Stomach (tissue), 9 donors: ENCODE results near the gene PRR5L. TPM values are rescaled to one million over a fixed set of nuclear protein-coding genes. Genes with fewer than 3 reads are reported as not detected.

Experiments used
- DNase-seq, 2 donors: peaks; one replicate each; pipeline versions ENCODE4 v3.0.0 to v3.0.0-alpha.2; 2013 to 2019
- H3K27ac ChIP-seq, 5 donors: fragments of 200-600 bp in 4 of 5; sonication (generic) in 4 of 5; one replicate each; pipeline ENCODE4 v1.5.1; 2013 to 2019; ENCODE audit warnings: mild to moderate bottlenecking in 1 of 5, moderate library complexity in 1 of 5
- H3K27me3 ChIP-seq, 3 donors: fragments of 200-600 bp; sonication (generic); one replicate each; pipeline ENCODE4 v1.5.1; 2017 to 2019; ENCODE audit warnings: mixed run types in 1 of 3
- H3K36me3 ChIP-seq, 4 donors: fragments of 200-600 bp; sonication (generic); 1 replicate in 3 of 4; 2 replicates in 1 of 4; pipeline ENCODE4 v1.5.1; 2016 to 2019
- H3K4me1 ChIP-seq, 4 donors: fragments of 200-600 bp; sonication (generic); one replicate each; pipeline ENCODE4 v1.5.1; 2016 to 2019
- H3K4me3 ChIP-seq, 4 donors: fragments of 200-600 bp; sonication (generic) in 3 of 4; one replicate each; pipeline ENCODE4 v1.5.1; 2016 to 2019; ENCODE audit warnings: mild to moderate bottlenecking in 1 of 4
- H3K9me3 ChIP-seq, 4 donors: fragments of 200-600 bp; sonication (generic); one replicate each; pipeline ENCODE4 v1.5.1; 2016 to 2019
- CTCF ChIP-seq, 7 experiments: fragments of 450-650 bp in 4 of 7; fragments of 200-600 bp in 3 of 7; sonication (generic) in 3 of 7; IDR thresholded peaks; one replicate each; pipeline ENCODE4 v1.5.1; 2016 to 2019; ENCODE audit warnings: antibody characterized with exemption in 7 of 7, control low read depth in 2 of 7, mild to moderate bottlenecking in 1 of 7
- EP300 ChIP-seq: sonication (generic); formaldehyde crosslinking; IDR thresholded peaks from one replicate; pipeline ENCODE4 v1.6.1; 2017; ENCODE audit warnings: antibody characterized with exemption
- POLR2A ChIP-seq, 4 donors: fragments of 450-650 bp; IDR thresholded peaks; one replicate each; pipeline ENCODE4 v1.6.1; 2016; ENCODE audit warnings: antibody characterized with exemption in 4 of 4, control low read depth in 2 of 4, mild to moderate bottlenecking in 1 of 4, moderate library complexity in 1 of 4
- POLR2AphosphoS5 ChIP-seq, 3 donors: sonication (generic); formaldehyde crosslinking; IDR thresholded peaks; one replicate each; pipeline ENCODE4 v1.6.1; 2016; ENCODE audit warnings: antibody characterized with exemption in 3 of 3
- WGBS, 5 donors: extraction: QIAGEN DNeasy Blood & Tissue Kit in 3 of 5; methylation state at CpG; one replicate each; pipeline versions ENCODE4 v1.1.5 to v1.1.7; 2013 to 2018; 5-methylcytosine and 5-hydroxymethylcytosine counted together
- intact Hi-C: fragments of 100-400 bp; cut with DNase I; formaldehyde crosslinking; loops from one replicate; pipeline ENCODE4 v1.15.1; 2023; ENCODE audit warnings: low total_unique reads
- polyA plus RNA-seq, 3 donors: library from polyadenylated mRNA; stranded (reverse); fragments of 200-250 nt; gene quantifications; one replicate each; pipeline ENCODE4 v1.2.3, GENCODE V29; 2013
- total RNA-seq, 5 donors: library from RNA; depleted of rRNA; stranded (reverse); fragments of >200 nt; gene quantifications; one replicate each; pipeline versions ENCODE4 v1.1.0 to v1.2.3, GENCODE V29; 2014 to 2016
- donor health status: healthy with polysubstance abuse.
- donor health status: Bipolar disorder and iron deficiency.
- donor health status: healthy.

The PRR5L gene
- total and polyA plus RNA-seq, 8 donors, result 1.4 to 274 (median 2.4) TPM; not detected in 1

GRCh38 chr11:36251823-36252222 is 44.3 kb upstream of the PRR5L start:
- intact Hi-C loops, result no loop called here
- no peak for DNase-seq
- WGBS, 5 donors, result 41 to 73% (median 54%) methylated on average over 2 of the region's 2 CpGs
- Histone ChIP-seq H3K4me1 (no peaks in the 10 kb centered on the region), H3K27me3 (peaks cover 0 to 27% (median 0%) of the 10 kb centered on the region in 3 donors), H3K27ac (no peak overlapping the region), H3K36me3 (no peaks in the 10 kb centered on the region), H3K4me3 (no peak overlapping the region), H3K9me3 (peaks cover 0 to 5% (median 2%) of the 10 kb centered on the region in 4 donors)
- TF ChIP-seq CTCF (IDR thresholded peaks at IDR 0.05), result no peak
- no peak for TF ChIP-seq POLR2AphosphoS5 (IDR thresholded peaks at IDR 0.05)
- no peak for TF ChIP-seq POLR2A (IDR thresholded peaks at IDR 0.05)
- no peak for TF ChIP-seq EP300

- no peak overlapping the region for H3K4me3 ChIP-seq
- TF ChIP-seq POLR2AphosphoS5 (IDR thresholded peaks at IDR 0.05) (no peak), POLR2A (IDR thresholded peaks at IDR 0.05) (no peak), CTCF (IDR thresholded peaks at IDR 0.05) (no peak), EP300 (no peak)
- peaks cover 0 to 5% (median 2%) of the 10 kb centered on the region in 4 donors for H3K9me3 ChIP-seq
- intact Hi-C loops, result no loop called here
- no peak overlapping the region for H3K27ac ChIP-seq
- peak in 1 of 2 donors; percentile 77 for DNase-seq
- H3K4me1 ChIP-seq, result no peaks in the 10 kb centered on the region
- H3K27me3 ChIP-seq, result peaks cover 0 to 33% (median 0%) of the 10 kb centered on the region in 3 donors
- WGBS, 5 donors, result 25 to 52% (median 42%) methylated on average over 5 of the region's 5 CpGs
- H3K36me3 ChIP-seq, result no peaks in the 10 kb centered on the region
Measured at GRCh38 chr11:36253238-36253637, 42.9 kb upstream of the PRR5L start.

- Histone ChIP-seq H3K27ac (no peak overlapping the region), H3K27me3 (peaks cover 0 to 48% (median 0%) of the 10 kb centered on the region in 3 donors), H3K4me1 (peaks cover 0 to 5% (median 2%) of the 10 kb centered on the region in 4 donors), H3K9me3 (peaks cover 0 to 5% (median 2%) of the 10 kb centered on the region in 4 donors), H3K36me3 (no peaks in the 10 kb centered on the region), H3K4me3 (no peak overlapping the region)
- WGBS, 5 donors, result 84 to 91% (median 86%) methylated on average over 1 of the region's 1 CpG
- intact Hi-C loops, result no loop called here
- DNase-seq, result no peak
- TF ChIP-seq CTCF (IDR thresholded peaks at IDR 0.05), result no peak
- no peak for TF ChIP-seq POLR2A (IDR thresholded peaks at IDR 0.05)
- TF ChIP-seq POLR2AphosphoS5 (IDR thresholded peaks at IDR 0.05), result no peak
- no peak for TF ChIP-seq EP300
Measured at GRCh38 chr11:36254713-36255112, 41.4 kb upstream of the PRR5L start.

- WGBS, 5 donors, result 38 to 67% (median 61%) methylated on average over 5 of the region's 5 CpGs
- DNase-seq, result no peak
Measured at GRCh38 chr11:36257351-36257750, 38.7 kb upstream of the PRR5L start.

More at GRCh38 chr11:36257351-36257750, 38.7 kb upstream of the PRR5L start:
- Histone ChIP-seq H3K36me3 (no peaks in the 10 kb centered on the region), H3K27me3 (peaks cover 0 to 47% (median 0%) of the 10 kb centered on the region in 3 donors), H3K27ac (no peak overlapping the region), H3K9me3 (peaks cover 0 to 5% (median 2%) of the 10 kb centered on the region in 4 donors), H3K4me1 (peaks cover 0 to 5% (median 2%) of the 10 kb centered on the region in 4 donors), H3K4me3 (no peak overlapping the region)
- no peak for TF ChIP-seq EP300
- no peak for TF ChIP-seq CTCF (IDR thresholded peaks at IDR 0.05)
- TF ChIP-seq POLR2A (IDR thresholded peaks at IDR 0.05), result no peak
- TF ChIP-seq POLR2AphosphoS5 (IDR thresholded peaks at IDR 0.05), result no peak
- intact Hi-C loops, result no loop called here
